GM23338 (cell line): ENCODE data around the gene MLPH. TPM values are rescaled to one million over a fixed set of nuclear protein-coding genes. Genes with fewer than 3 reads are reported as not detected.

Experiments
- ATAC-seq: fragments of 200-7000 bp; cut with Tn5 transposase; 3 replicates; pipeline ENCODE4 v1.9.1; 2020
- DNase-seq: peaks from one replicate; pipeline ENCODE4 v3.0.0-alpha.2; 2015; ENCODE audit warnings: low spot score
- H2AFZ ChIP-seq: fragments of 200-600 bp; sonication (generic); 2 replicates; pipeline ENCODE4 v1.8.0; 2016; ENCODE audit warnings: antibody characterized with exemption, mild to moderate bottlenecking, moderate library complexity
- H3F3A ChIP-seq: fragments of 200-600 bp; sonication (generic); replicated peaks from 2 replicates; pipeline ENCODE4 v1.8.0; 2017; ENCODE audit warnings: antibody characterized with exemption, mixed run types, low read depth
- H3K27ac ChIP-seq: fragments of 200-600 bp; sonication (generic); 2 replicates; pipeline ENCODE4 v1.6.1; 2016; ENCODE audit warnings: low read depth
- H3K27me3 ChIP-seq: fragments of 200-600 bp; sonication (generic); 2 replicates; pipeline ENCODE4 v1.8.0; 2016; ENCODE audit warnings: mild to moderate bottlenecking, mixed run types, moderate library complexity; ENCODE audit not compliant: insufficient read depth
- H3K36me3 ChIP-seq: fragments of 200-600 bp; sonication (generic); 2 replicates; pipeline ENCODE4 v1.8.0; 2016; ENCODE audit warnings: mild to moderate bottlenecking; ENCODE audit not compliant: insufficient read depth
- H3K4me1 ChIP-seq: fragments of 200-600 bp; sonication (generic); 2 replicates; pipeline ENCODE4 v1.8.0; 2016; ENCODE audit warnings: mild to moderate bottlenecking, moderate library complexity; ENCODE audit not compliant: insufficient read depth
- H3K4me2 ChIP-seq: fragments of 200-600 bp; sonication (generic); 2 replicates; pipeline ENCODE4 v1.7.1; 2017; ENCODE audit warnings: mixed run types
- H3K4me3 ChIP-seq: fragments of 200-600 bp; sonication (generic); 2 replicates; pipeline ENCODE4 v1.6.1; 2016; ENCODE audit warnings: mixed run types
- H3K79me2 ChIP-seq: fragments of 200-600 bp; sonication (generic); replicated peaks from 2 replicates; pipeline ENCODE4 v1.8.0; 2017; ENCODE audit warnings: mild to moderate bottlenecking; ENCODE audit not compliant: insufficient read depth
- H3K9me2 ChIP-seq: fragments of 200-600 bp; sonication (generic); 2 replicates; pipeline ENCODE4 v1.8.0; 2017; ENCODE audit not compliant: insufficient read depth
- H4K20me1 ChIP-seq: fragments of 200-600 bp; sonication (generic); replicated peaks from 2 replicates; pipeline ENCODE4 v1.8.0; 2017; ENCODE audit warnings: mild to moderate bottlenecking; ENCODE audit not compliant: insufficient read depth
- H3K27ac Mint-ChIP-seq: 2 replicates; pipeline ENCODE4 v1.8.0; 2020; ENCODE audit warnings: inconsistent platforms, mild to moderate bottlenecking, moderate library complexity, mixed read lengths
- H3K27me3 Mint-ChIP-seq: 3 replicates; pipeline ENCODE4 v1.8.0; 2022; ENCODE audit warnings: low read depth, mild to moderate bottlenecking, moderate library complexity, mixed read lengths, inconsistent platforms; ENCODE audit not compliant: insufficient read depth, poor library complexity
- H3K36me3 Mint-ChIP-seq: 3 replicates; pipeline ENCODE4 v1.8.0; 2021; ENCODE audit warnings: low read depth, mild to moderate bottlenecking, inconsistent platforms, moderate library complexity, mixed read lengths
- H3K4me1 Mint-ChIP-seq: 3 replicates; pipeline ENCODE4 v1.8.0; 2020; ENCODE audit warnings: mild to moderate bottlenecking, inconsistent platforms, mixed read lengths
- H3K4me3 Mint-ChIP-seq: 3 replicates; pipeline ENCODE4 v1.8.0; 2021; ENCODE audit warnings: moderate library complexity, mild to moderate bottlenecking, inconsistent platforms, mixed read lengths
- H3K9me3 Mint-ChIP-seq: 3 replicates; pipeline ENCODE4 v1.8.0; 2020; ENCODE audit warnings: moderate library complexity, mild to moderate bottlenecking, inconsistent platforms, mixed read lengths
- EZH2 ChIP-seq: fragments of 200-600 bp; sonication (generic); IDR thresholded peaks from one replicate; pipeline ENCODE4 v1.8.0; 2017; ENCODE audit warnings: antibody characterized with exemption, mild to moderate bottlenecking, low read depth; ENCODE audit not compliant: unreplicated experiment
- EZH2phosphoT487 ChIP-seq: fragments of 200-600 bp; sonication (generic); IDR thresholded peaks from one replicate; pipeline ENCODE4 v1.8.1; 2018; ENCODE audit warnings: antibody characterized with exemption; ENCODE audit not compliant: unreplicated experiment
- NANOG ChIP-seq: IDR thresholded peaks from 2 replicates; pipeline ENCODE4 v1.6.1; 2016; ENCODE audit warnings: antibody characterized with exemption, borderline replicate concordance
- STAT1 ChIP-seq: IDR thresholded peaks from one replicate; pipeline ENCODE4 v1.6.1; 2016; ENCODE audit warnings: antibody characterized with exemption; ENCODE audit not compliant: unreplicated experiment
- ZNF331 ChIP-seq: fragments of 250-450 bp; sonication (Bioruptor Pico); IDR thresholded peaks from 2 replicates; pipeline ENCODE4 v1.5.0; 2020; ENCODE audit warnings: low read depth, mild to moderate bottlenecking, moderate library complexity
- polyA plus RNA-seq: library from polyadenylated mRNA; unstranded; fragments of >200 nt; fragmentation: Nextera tagmentation; extraction: Ambion mirVana; gene quantifications from 2 replicates; pipeline ENCODE4 v1.2.1, GENCODE V29; 2016
- total RNA-seq: library from RNA; depleted of rRNA; stranded (reverse); fragments of >200 nt; shearing (Covaris generic); gene quantifications from 2 replicates; pipeline ENCODE4 v1.2.3, GENCODE V29; 2014
- TF ChIP-seq, protein P1 (sequence below): fragments of 250-450 bp; sonication (Bioruptor Pico); IDR thresholded peaks from 2 replicates; pipeline ENCODE4 v1.5.0; 2020; ENCODE audit warnings: mild to moderate bottlenecking, moderate library complexity

Gene MLPH
- total and polyA plus RNA-seq, 2 experiments from 2014 or later, result 13.6 to 16.5 TPM

DNA sequence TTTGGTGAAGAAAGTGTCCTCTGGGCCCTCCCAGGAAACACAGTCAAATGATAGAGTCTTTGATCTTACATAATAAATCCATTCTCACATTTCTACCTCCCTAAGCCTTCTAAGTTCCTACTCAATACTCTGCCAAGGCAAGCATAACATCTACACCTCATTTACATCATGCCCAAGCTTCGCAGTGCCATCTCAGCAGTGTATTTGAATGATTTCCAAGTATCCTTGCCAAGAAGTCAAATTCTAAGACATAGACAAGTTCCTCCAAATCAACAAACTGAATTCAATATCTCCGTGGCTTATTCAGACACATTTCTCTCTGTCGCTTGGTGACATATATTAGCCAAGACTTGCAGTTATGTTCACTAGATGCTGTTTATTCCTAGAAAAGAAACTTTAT lies 8.1 kb upstream of the MLPH start (continued):
- TF ChIP-seq, protein P1, sequence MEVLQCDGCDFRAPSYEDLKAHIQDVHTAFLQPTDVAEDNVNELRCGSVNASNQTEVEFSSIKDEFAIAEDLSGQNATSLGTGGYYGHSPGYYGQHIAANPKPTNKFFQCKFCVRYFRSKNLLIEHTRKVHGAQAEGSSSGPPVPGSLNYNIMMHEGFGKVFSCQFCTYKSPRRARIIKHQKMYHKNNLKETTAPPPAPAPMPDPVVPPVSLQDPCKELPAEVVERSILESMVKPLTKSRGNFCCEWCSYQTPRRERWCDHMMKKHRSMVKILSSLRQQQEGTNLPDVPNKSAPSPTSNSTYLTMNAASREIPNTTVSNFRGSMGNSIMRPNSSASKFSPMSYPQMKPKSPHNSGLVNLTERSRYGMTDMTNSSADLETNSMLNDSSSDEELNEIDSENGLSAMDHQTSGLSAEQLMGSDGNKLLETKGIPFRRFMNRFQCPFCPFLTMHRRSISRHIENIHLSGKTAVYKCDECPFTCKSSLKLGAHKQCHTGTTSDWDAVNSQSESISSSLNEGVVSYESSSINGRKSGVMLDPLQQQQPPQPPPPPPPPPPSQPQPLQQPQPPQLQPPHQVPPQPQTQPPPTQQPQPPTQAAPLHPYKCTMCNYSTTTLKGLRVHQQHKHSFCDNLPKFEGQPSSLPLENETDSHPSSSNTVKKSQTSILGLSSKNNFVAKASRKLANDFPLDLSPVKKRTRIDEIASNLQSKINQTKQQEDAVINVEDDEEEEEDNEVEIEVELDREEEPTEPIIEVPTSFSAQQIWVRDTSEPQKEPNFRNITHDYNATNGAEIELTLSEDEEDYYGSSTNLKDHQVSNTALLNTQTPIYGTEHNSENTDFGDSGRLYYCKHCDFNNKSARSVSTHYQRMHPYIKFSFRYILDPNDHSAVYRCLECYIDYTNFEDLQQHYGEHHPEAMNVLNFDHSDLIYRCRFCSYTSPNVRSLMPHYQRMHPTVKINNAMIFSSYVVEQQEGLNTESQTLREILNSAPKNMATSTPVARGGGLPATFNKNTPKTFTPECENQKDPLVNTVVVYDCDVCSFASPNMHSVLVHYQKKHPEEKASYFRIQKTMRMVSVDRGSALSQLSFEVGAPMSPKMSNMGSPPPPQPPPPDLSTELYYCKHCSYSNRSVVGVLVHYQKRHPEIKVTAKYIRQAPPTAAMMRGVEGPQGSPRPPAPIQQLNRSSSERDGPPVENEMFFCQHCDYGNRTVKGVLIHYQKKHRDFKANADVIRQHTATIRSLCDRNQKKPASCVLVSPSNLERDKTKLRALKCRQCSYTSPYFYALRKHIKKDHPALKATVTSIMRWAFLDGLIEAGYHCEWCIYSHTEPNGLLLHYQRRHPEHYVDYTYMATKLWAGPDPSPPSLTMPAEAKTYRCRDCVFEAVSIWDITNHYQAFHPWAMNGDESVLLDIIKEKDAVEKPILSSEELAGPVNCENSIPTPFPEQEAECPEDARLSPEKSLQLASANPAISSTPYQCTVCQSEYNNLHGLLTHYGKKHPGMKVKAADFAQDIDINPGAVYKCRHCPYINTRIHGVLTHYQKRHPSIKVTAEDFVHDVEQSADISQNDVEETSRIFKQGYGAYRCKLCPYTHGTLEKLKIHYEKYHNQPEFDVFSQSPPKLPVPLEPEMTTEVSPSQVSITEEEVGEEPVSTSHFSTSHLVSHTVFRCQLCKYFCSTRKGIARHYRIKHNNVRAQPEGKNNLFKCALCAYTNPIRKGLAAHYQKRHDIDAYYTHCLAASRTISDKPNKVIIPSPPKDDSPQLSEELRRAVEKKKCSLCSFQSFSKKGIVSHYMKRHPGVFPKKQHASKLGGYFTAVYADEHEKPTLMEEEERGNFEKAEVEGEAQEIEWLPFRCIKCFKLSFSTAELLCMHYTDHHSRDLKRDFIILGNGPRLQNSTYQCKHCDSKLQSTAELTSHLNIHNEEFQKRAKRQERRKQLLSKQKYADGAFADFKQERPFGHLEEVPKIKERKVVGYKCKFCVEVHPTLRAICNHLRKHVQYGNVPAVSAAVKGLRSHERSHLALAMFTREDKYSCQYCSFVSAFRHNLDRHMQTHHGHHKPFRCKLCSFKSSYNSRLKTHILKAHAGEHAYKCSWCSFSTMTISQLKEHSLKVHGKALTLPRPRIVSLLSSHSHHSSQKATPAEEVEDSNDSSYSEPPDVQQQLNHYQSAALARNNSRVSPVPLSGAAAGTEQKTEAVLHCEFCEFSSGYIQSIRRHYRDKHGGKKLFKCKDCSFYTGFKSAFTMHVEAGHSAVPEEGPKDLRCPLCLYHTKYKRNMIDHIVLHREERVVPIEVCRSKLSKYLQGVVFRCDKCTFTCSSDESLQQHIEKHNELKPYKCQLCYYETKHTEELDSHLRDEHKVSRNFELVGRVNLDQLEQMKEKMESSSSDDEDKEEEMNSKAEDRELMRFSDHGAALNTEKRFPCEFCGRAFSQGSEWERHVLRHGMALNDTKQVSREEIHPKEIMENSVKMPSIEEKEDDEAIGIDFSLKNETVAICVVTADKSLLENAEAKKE (CRISPR knock-in tag), result no peak
- TF ChIP-seq NANOG (no peak), EZH2phosphoT487 (no peak), EZH2 (no peak), STAT1 (no peak)

DNA sequence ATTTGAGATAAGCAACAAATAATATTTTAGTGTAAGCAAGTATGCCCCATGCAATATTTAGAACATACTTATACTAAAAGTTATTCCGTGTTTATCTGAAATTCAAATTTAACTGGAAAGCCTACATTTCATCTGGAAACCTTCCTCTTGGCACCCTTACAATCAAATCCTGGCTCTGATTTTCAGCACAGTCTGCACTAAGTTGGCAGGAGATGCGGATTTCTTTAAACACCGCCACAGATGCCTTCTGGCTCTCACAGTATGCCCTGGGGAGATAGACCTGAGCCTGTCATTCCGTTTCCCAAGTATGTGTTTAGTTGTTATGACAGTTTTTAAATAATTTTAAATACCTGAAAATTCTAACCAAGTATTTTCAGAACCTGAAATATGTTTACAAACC lies 7.3 kb upstream of the MLPH start:
- DNase-seq (no peak), ATAC-seq (no peak)
- Mint-ChIP-seq H3K4me1 (peaks cover 9% of the 10 kb centered on the region), H3K36me3 (no peaks in the 10 kb centered on the region), H3K4me3 (no peak overlapping the region), H3K27me3 (peaks cover 19% of the 10 kb centered on the region), H3K9me3 (no peaks in the 10 kb centered on the region; the same call in 2 of the 3 replicates), H3K27ac (no peak overlapping the region)
- H3K36me3 ChIP-seq, result no peaks in the 10 kb centered on the region
- H2AFZ ChIP-seq, result no peak overlapping the region
- H3F3A ChIP-seq, result no peaks in the 10 kb centered on the region
- no peaks in the 10 kb centered on the region for H3K9me2 ChIP-seq
- peaks cover 44% of the 10 kb centered on the region for H3K27me3 ChIP-seq
- no peaks in the 10 kb centered on the region; the same call in 1 of the 2 replicates for H3K4me1 ChIP-seq
- H3K4me2 ChIP-seq, result no peak overlapping the region
- H4K20me1 ChIP-seq, result no peaks in the 10 kb centered on the region
- no peak overlapping the region for H3K4me3 ChIP-seq
- no peaks in the 10 kb centered on the region for H3K79me2 ChIP-seq
- no peak overlapping the region for H3K27ac ChIP-seq
- TF ChIP-seq EZH2phosphoT487, result no peak
- no peak for TF ChIP-seq STAT1
- TF ChIP-seq, protein P1 (CRISPR knock-in tag), result no peak
- no peak for TF ChIP-seq NANOG
- no peak for TF ChIP-seq ZNF331
